ENCODE data around the gene DLG2. TPM values are rescaled to one million over a fixed set of nuclear protein-coding genes. Genes with fewer than 3 reads are reported as not detected.
A peak's percentile ranks its signal among the peaks of the same experiment; 100 is the strongest.

Gene DLG2
- total RNA-seq, 1 donor from 2014 or later, result 0.26 TPM

GRCh38 chr11:83895516-83895915 lies 1731.6 kb downstream of the DLG2 start:
- Histone ChIP-seq H3K36me3 (ENCODE audit: control insufficient read depth, insufficient read depth, low read length) (no peaks in the 10 kb centered on the region), H3K4me3 (ENCODE audit: low read depth, low read length) (no peak overlapping the region), H3K27me3 (ENCODE audit: control insufficient read depth, insufficient read depth, low read length) (no peaks in the 10 kb centered on the region)
- no peak for TF ChIP-seq CTCF (IDR thresholded peaks at IDR 0.05; ENCODE audit: insufficient read depth, low read length, severe bottlenecking)
- no peak for FAIRE-seq
- DNase-seq (ENCODE audit: low read depth), result no peak

GRCh38 chr11:83881428-83881827 lies 1745.7 kb downstream of the DLG2 start:
- TF ChIP-seq CTCF (IDR thresholded peaks at IDR 0.05; ENCODE audit: insufficient read depth, low read length, severe bottlenecking), result no peak
- Histone ChIP-seq H3K4me3 (ENCODE audit: low read depth, low read length) (no peak overlapping the region), H3K36me3 (ENCODE audit: control insufficient read depth, insufficient read depth, low read length) (no peaks in the 10 kb centered on the region), H3K27me3 (ENCODE audit: control insufficient read depth, insufficient read depth, low read length) (no peaks in the 10 kb centered on the region)
- DNase-seq (ENCODE audit: low read depth), result no peak
- no peak for FAIRE-seq

- DNase-seq (ENCODE audit: low read depth) (no peak), FAIRE-seq (no peak)
- Histone ChIP-seq H3K4me3 (ENCODE audit: low read depth, low read length) (no peak overlapping the region), H3K27me3 (ENCODE audit: control insufficient read depth, insufficient read depth, low read length) (no peaks in the 10 kb centered on the region), H3K36me3 (ENCODE audit: control insufficient read depth, insufficient read depth, low read length) (no peaks in the 10 kb centered on the region)
- TF ChIP-seq CTCF (IDR thresholded peaks at IDR 0.05; ENCODE audit: insufficient read depth, low read length, severe bottlenecking), result no peak
Measured at GRCh38 chr11:83871054-83871453, 1756.1 kb downstream of the DLG2 start.

- DNase-seq (ENCODE audit: low read depth) (no peak), FAIRE-seq (no peak)
- no peaks in the 10 kb centered on the region for H3K27me3 ChIP-seq (ENCODE audit: control insufficient read depth, insufficient read depth, low read length)
- H3K4me3 ChIP-seq (ENCODE audit: low read depth, low read length), result no peak overlapping the region
- TF ChIP-seq CTCF (IDR thresholded peaks at IDR 0.05; ENCODE audit: insufficient read depth, low read length, severe bottlenecking), result no peak
- H3K36me3 ChIP-seq (ENCODE audit: control insufficient read depth, insufficient read depth, low read length), result no peaks in the 10 kb centered on the region
Measured at GRCh38 chr11:83866655-83867054, 1760.5 kb downstream of the DLG2 start.

GRCh38 chr11:83865636-83866461 lies 1761.3 kb downstream of the DLG2 start:
- H3K36me3 ChIP-seq (ENCODE audit: control insufficient read depth, insufficient read depth, low read length), result no peaks in the 10 kb centered on the region
- H3K4me3 ChIP-seq (ENCODE audit: low read depth, low read length), result no peak overlapping the region
- no peak for TF ChIP-seq CTCF (IDR thresholded peaks at IDR 0.05; ENCODE audit: insufficient read depth, low read length, severe bottlenecking)
- FAIRE-seq (no peak), DNase-seq (ENCODE audit: low read depth) (peak; percentile 52)
- no peaks in the 10 kb centered on the region for H3K27me3 ChIP-seq (ENCODE audit: control insufficient read depth, insufficient read depth, low read length)

Measured in bronchial epithelial cell (primary cell).